IgD-negative memory B cell (primary cell): ENCODE data around the gene CCDC122. TPM values are rescaled to one million over a fixed set of nuclear protein-coding genes. Genes with fewer than 3 reads are reported as not detected.
A peak's percentile ranks its signal among the peaks of the same experiment; 100 is the strongest.

Experiments used
- H3K27ac Mint-ChIP-seq, 3 donors: one replicate each; pipeline ENCODE4 v1.8.0; 2020 to 2022; ENCODE audit warnings: mild to moderate bottlenecking in 3 of 3, mixed read lengths in 3 of 3, moderate library complexity in 1 of 3
- H3K27me3 Mint-ChIP-seq: one replicate; pipeline ENCODE4 v1.8.0; 2021; ENCODE audit warnings: mixed read lengths
- H3K36me3 Mint-ChIP-seq: one replicate; pipeline ENCODE4 v1.8.0; 2020; ENCODE audit warnings: mild to moderate bottlenecking, mixed read lengths
- H3K4me1 Mint-ChIP-seq, 3 donors: one replicate each; pipeline ENCODE4 v1.8.0; 2020 to 2022; ENCODE audit warnings: mixed read lengths in 3 of 3, mild to moderate bottlenecking in 1 of 3
- H3K4me3 Mint-ChIP-seq, 4 donors: one replicate each; pipeline ENCODE4 v1.8.0; 2020 to 2022; ENCODE audit warnings: mild to moderate bottlenecking in 4 of 4, mixed read lengths in 4 of 4, moderate library complexity in 3 of 4
- H3K9me3 Mint-ChIP-seq, 3 donors: one replicate each; pipeline ENCODE4 v1.8.0; 2020 to 2021; ENCODE audit warnings: mixed read lengths in 3 of 3, mild to moderate bottlenecking in 1 of 3
- polyA plus RNA-seq: library from polyadenylated mRNA; unstranded; fragments of 300-500 nt; fragmentation: Illumina TruSeq; gene quantifications from one replicate; pipeline ENCODE4 v1.2.3, GENCODE V29; 2021

The CCDC122 gene
- polyA plus RNA-seq, 1 donor from 2014 or later = 6.8 TPM

- H3K9me3 Mint-ChIP-seq = no peaks in the 10 kb centered on the region
- H3K27ac Mint-ChIP-seq = no peak overlapping the region
- H3K4me3 Mint-ChIP-seq = no peak overlapping the region
- peaks cover 7 to 10% (median 8%) of the 10 kb centered on the region in 3 donors for H3K4me1 Mint-ChIP-seq
- H3K27me3 Mint-ChIP-seq = no peaks in the 10 kb centered on the region
- no peaks in the 10 kb centered on the region for H3K36me3 Mint-ChIP-seq
Measured at GRCh38 chr13:43883631-43884030, 4.1 kb upstream of the CCDC122 start.

- Mint-ChIP-seq H3K9me3 (no peaks in the 10 kb centered on the region), H3K27me3 (no peaks in the 10 kb centered on the region), H3K27ac (no peak overlapping the region), H3K36me3 (no peaks in the 10 kb centered on the region), H3K4me1 (peaks cover 21 to 27% (median 22%) of the 10 kb centered on the region in 3 donors), H3K4me3 (peak overlapping the region in 2 of 4 donors; percentile 4 to 76)
Measured at GRCh38 chr13:43881580-43881979, 2.0 kb upstream of the CCDC122 start.

GRCh38 chr13:43880926-43881325 lies 1.4 kb upstream of the CCDC122 start:
- no peaks in the 10 kb centered on the region for H3K27me3 Mint-ChIP-seq
- H3K9me3 Mint-ChIP-seq = no peaks in the 10 kb centered on the region
- peak overlapping the region in 1 of 4 donors; percentile 76 for H3K4me3 Mint-ChIP-seq
- peaks cover 21 to 29% (median 27%) of the 10 kb centered on the region in 3 donors for H3K4me1 Mint-ChIP-seq
- H3K27ac Mint-ChIP-seq = no peak overlapping the region
- no peaks in the 10 kb centered on the region for H3K36me3 Mint-ChIP-seq

GRCh38 chr13:43880214-43880855 lies 795 bp upstream of the CCDC122 start:
- Mint-ChIP-seq H3K9me3 (no peaks in the 10 kb centered on the region), H3K36me3 (no peaks in the 10 kb centered on the region), H3K4me3 (peak overlapping the region; percentile 93 to 98 (median 96)), H3K27ac (peak overlapping the region in 2 of 3 donors; percentile 95 to 98), H3K4me1 (peaks cover 25 to 29% (median 27%) of the 10 kb centered on the region in 3 donors), H3K27me3 (no peaks in the 10 kb centered on the region)

- Mint-ChIP-seq H3K9me3 (no peaks in the 10 kb centered on the region), H3K4me1 (peaks cover 25 to 29% (median 27%) of the 10 kb centered on the region in 3 donors), H3K27me3 (no peaks in the 10 kb centered on the region), H3K4me3 (peak within 1 kb of the TSS; percentile 93 to 98 (median 96)), H3K36me3 (no peaks in the 10 kb centered on the region), H3K27ac (peak within 1 kb of the TSS; percentile 81 to 98 (median 95))
Measured at GRCh38 chr13:43879755-43880181, 228 bp upstream of the CCDC122 start, which contains the start of gene LACC1. TSS of gene LACC1 (plus strand) at chr13:43879904. CDS start at chr13:43880986, 1,082 bp downstream.

GRCh38 chr13:43877766-43878165 lies 1.8 kb downstream of the CCDC122 start:
- peak overlapping the region; percentile 81 to 98 (median 88) for H3K27ac Mint-ChIP-seq
- H3K4me3 Mint-ChIP-seq = peak overlapping the region; percentile 65 to 98 (median 96)
- H3K27me3 Mint-ChIP-seq = no peaks in the 10 kb centered on the region
- H3K4me1 Mint-ChIP-seq = peaks cover 25 to 29% (median 29%) of the 10 kb centered on the region in 3 donors
- H3K36me3 Mint-ChIP-seq = no peaks in the 10 kb centered on the region
- H3K9me3 Mint-ChIP-seq = no peaks in the 10 kb centered on the region

GRCh38 chr13:43877326-43877725 lies 2.2 kb downstream of the CCDC122 start:
- Mint-ChIP-seq H3K36me3 (no peaks in the 10 kb centered on the region), H3K9me3 (no peaks in the 10 kb centered on the region), H3K4me3 (peak overlapping the region; percentile 65 to 98 (median 96)), H3K27ac (peak overlapping the region; percentile 81 to 98 (median 88)), H3K27me3 (no peaks in the 10 kb centered on the region), H3K4me1 (peaks cover 25 to 29% (median 29%) of the 10 kb centered on the region in 3 donors)

GRCh38 chr13:43876366-43876765 lies 3.2 kb downstream of the CCDC122 start:
- H3K4me1 Mint-ChIP-seq = peaks cover 23 to 29% (median 24%) of the 10 kb centered on the region in 3 donors
- H3K4me3 Mint-ChIP-seq = no peak overlapping the region
- H3K27me3 Mint-ChIP-seq = no peaks in the 10 kb centered on the region
- H3K9me3 Mint-ChIP-seq = no peaks in the 10 kb centered on the region
- no peaks in the 10 kb centered on the region for H3K36me3 Mint-ChIP-seq
- H3K27ac Mint-ChIP-seq = no peak overlapping the region

GRCh38 chr13:43874504-43875092 lies 4.9 kb downstream of the CCDC122 start:
- Mint-ChIP-seq H3K27me3 (no peaks in the 10 kb centered on the region), H3K4me3 (no peak overlapping the region), H3K27ac (no peak overlapping the region), H3K9me3 (no peaks in the 10 kb centered on the region), H3K36me3 (peaks cover 2% of the 10 kb centered on the region), H3K4me1 (peaks cover 19 to 24% (median 21%) of the 10 kb centered on the region in 3 donors)

GRCh38 chr13:43872181-43872580 lies 7.4 kb downstream of the CCDC122 start:
- Mint-ChIP-seq H3K4me3 (no peak overlapping the region), H3K27ac (no peak overlapping the region), H3K4me1 (peaks cover 4 to 8% (median 4%) of the 10 kb centered on the region in 3 donors), H3K36me3 (peaks cover 5% of the 10 kb centered on the region), H3K9me3 (no peaks in the 10 kb centered on the region), H3K27me3 (no peaks in the 10 kb centered on the region)

- Mint-ChIP-seq H3K4me3 (no peak overlapping the region), H3K4me1 (no peaks in the 10 kb centered on the region), H3K36me3 (peaks cover 14% of the 10 kb centered on the region), H3K27me3 (no peaks in the 10 kb centered on the region), H3K27ac (no peak overlapping the region), H3K9me3 (no peaks in the 10 kb centered on the region)
Measured at GRCh38 chr13:43865892-43866291, 13.6 kb downstream of the CCDC122 start.

GRCh38 chr13:43864921-43865320 lies 14.6 kb downstream of the CCDC122 start:
- H3K27me3 Mint-ChIP-seq = no peaks in the 10 kb centered on the region
- H3K9me3 Mint-ChIP-seq = no peaks in the 10 kb centered on the region
- no peaks in the 10 kb centered on the region for H3K4me1 Mint-ChIP-seq
- no peak overlapping the region for H3K4me3 Mint-ChIP-seq
- peaks cover 17% of the 10 kb centered on the region for H3K36me3 Mint-ChIP-seq
- no peak overlapping the region for H3K27ac Mint-ChIP-seq

GRCh38 chr13:43861863-43862262 lies 17.7 kb downstream of the CCDC122 start:
- no peaks in the 10 kb centered on the region for H3K4me1 Mint-ChIP-seq
- no peaks in the 10 kb centered on the region for H3K9me3 Mint-ChIP-seq
- no peak overlapping the region for H3K4me3 Mint-ChIP-seq
- no peak overlapping the region for H3K27ac Mint-ChIP-seq
- peaks cover 15% of the 10 kb centered on the region for H3K36me3 Mint-ChIP-seq
- no peaks in the 10 kb centered on the region for H3K27me3 Mint-ChIP-seq

- H3K36me3 Mint-ChIP-seq = peaks cover 32% of the 10 kb centered on the region
- no peak overlapping the region for H3K4me3 Mint-ChIP-seq
- no peaks in the 10 kb centered on the region for H3K27me3 Mint-ChIP-seq
- no peak overlapping the region for H3K27ac Mint-ChIP-seq
- H3K4me1 Mint-ChIP-seq = no peaks in the 10 kb centered on the region
- peaks cover 26 to 59% (median 47%) of the 10 kb centered on the region in 3 donors for H3K9me3 Mint-ChIP-seq
Measured at GRCh38 chr13:43852923-43853404, 26.6 kb downstream of the CCDC122 start.

GRCh38 chr13:43850873-43851272 lies 28.7 kb downstream of the CCDC122 start:
- no peak overlapping the region for H3K27ac Mint-ChIP-seq
- peaks cover 30% of the 10 kb centered on the region for H3K36me3 Mint-ChIP-seq
- H3K4me1 Mint-ChIP-seq = no peaks in the 10 kb centered on the region
- H3K27me3 Mint-ChIP-seq = no peaks in the 10 kb centered on the region
- H3K9me3 Mint-ChIP-seq = peaks cover 26 to 59% (median 46%) of the 10 kb centered on the region in 3 donors
- H3K4me3 Mint-ChIP-seq = peak overlapping the region in 1 of 4 donors; percentile 75
